ENCODE measurements around the gene ZNF177.

GRCh38 chr19:9324584-9324962 is 38.2 kb upstream of the ZNF177 start:
- TF ChIP-seq CTCF (IDR thresholded peaks at IDR 0.05; ENCODE audit: low read depth, low read length) (no peak), POLR2A (IDR thresholded peaks at IDR 0.05; ENCODE audit: extremely low read depth, insufficient read length) (no peak)
